ENCODE results near the gene EEF2. TPM values are rescaled to one million over a fixed set of nuclear protein-coding genes. Genes with fewer than 3 reads are reported as not detected.
"Not testable (repeated sequence)": the region's sequence is repeated elsewhere in the genome, so short reads cannot be mapped to it uniquely, and the experiment has no call there.

Gene EEF2
- total RNA-seq, 1 donor from 2014 or later, result 3,028 TPM

- Mint-ChIP-seq H3K27me3 (no peaks in the 10 kb centered on the region), H3K27ac (no peak overlapping the region), H3K36me3 (ENCODE audit: insufficient read depth) (peaks cover 4% of the 10 kb centered on the region), H3K9me3 (ENCODE audit: low read depth) (no peaks in the 10 kb centered on the region), H3K4me3 (ENCODE audit: low read depth) (peak overlapping the region; percentile 86), H3K4me1 (ENCODE audit: low read depth) (peaks cover 23% of the 10 kb centered on the region)
- no peak for TF ChIP-seq CTCF (IDR thresholded peaks at IDR 0.05; ENCODE audit: unreplicated experiment)
- DNase-seq (ENCODE audit: low spot score, unreplicated experiment), result no peak
Observed at GRCh38 chr19:4009990-4010807, 24.9 kb upstream of the EEF2 start.

GRCh38 chr19:4007836-4008539 is 22.7 kb upstream of the EEF2 start:
- Mint-ChIP-seq H3K4me1 (ENCODE audit: low read depth) (peaks cover 23% of the 10 kb centered on the region), H3K4me3 (ENCODE audit: low read depth) (peak overlapping the region; percentile 86), H3K9me3 (ENCODE audit: low read depth) (no peaks in the 10 kb centered on the region), H3K36me3 (ENCODE audit: insufficient read depth) (peaks cover 4% of the 10 kb centered on the region), H3K27me3 (no peaks in the 10 kb centered on the region), H3K27ac (peak overlapping the region; percentile 86)
- no peak for TF ChIP-seq CTCF (IDR thresholded peaks at IDR 0.05; ENCODE audit: unreplicated experiment)
- DNase-seq (ENCODE audit: low spot score, unreplicated experiment), result no peak

- Mint-ChIP-seq H3K4me1 (ENCODE audit: low read depth) (peaks cover 20% of the 10 kb centered on the region), H3K27me3 (no peaks in the 10 kb centered on the region), H3K9me3 (ENCODE audit: low read depth) (no peaks in the 10 kb centered on the region), H3K4me3 (ENCODE audit: low read depth) (peak within 1 kb of the TSS; percentile 86), H3K27ac (peak within 1 kb of the TSS; percentile 86), H3K36me3 (ENCODE audit: insufficient read depth) (peaks cover 2% of the 10 kb centered on the region)
- TF ChIP-seq CTCF (IDR thresholded peaks at IDR 0.05; ENCODE audit: unreplicated experiment), result peak; percentile 35
- peak; percentile 91 for DNase-seq (ENCODE audit: low spot score, unreplicated experiment)
Observed at GRCh38 chr19:4007021-4007835, 22.0 kb upstream of the EEF2 start, which contains the start of gene PIAS4. TSS of gene PIAS4 (plus strand) at chr19:4007736. CDS start at chr19:4007761, 25 bp downstream.

GRCh38 chr19:4005436-4005835 is 20.2 kb upstream of the EEF2 start:
- H3K27me3 Mint-ChIP-seq; H3K27ac Mint-ChIP-seq; H3K9me3 Mint-ChIP-seq (ENCODE audit: low read depth); DNase-seq (ENCODE audit: low spot score, unreplicated experiment); H3K36me3 Mint-ChIP-seq (ENCODE audit: insufficient read depth): not testable (repeated sequence)
- peak overlapping the region; percentile 52 for H3K4me3 Mint-ChIP-seq (ENCODE audit: low read depth)
- H3K4me1 Mint-ChIP-seq (ENCODE audit: low read depth), result peaks cover 14% of the 10 kb centered on the region

GRCh38 chr19:4000798-4001197 is 15.5 kb upstream of the EEF2 start:
- not testable (repeated sequence) for H3K27ac Mint-ChIP-seq; H3K9me3 Mint-ChIP-seq (ENCODE audit: low read depth); DNase-seq (ENCODE audit: low spot score, unreplicated experiment); H3K27me3 Mint-ChIP-seq; H3K4me1 Mint-ChIP-seq (ENCODE audit: low read depth); H3K36me3 Mint-ChIP-seq (ENCODE audit: insufficient read depth); H3K4me3 Mint-ChIP-seq (ENCODE audit: low read depth)

- not testable (repeated sequence) for H3K36me3 Mint-ChIP-seq (ENCODE audit: insufficient read depth); DNase-seq (ENCODE audit: low spot score, unreplicated experiment); H3K27me3 Mint-ChIP-seq; H3K4me3 Mint-ChIP-seq (ENCODE audit: low read depth); H3K4me1 Mint-ChIP-seq (ENCODE audit: low read depth); H3K9me3 Mint-ChIP-seq (ENCODE audit: low read depth)
- peak overlapping the region; percentile 86 for H3K27ac Mint-ChIP-seq
Observed at GRCh38 chr19:3998667-3999412, 13.6 kb upstream of the EEF2 start.
